ENCODE data around the gene MRGPRF.
A peak's percentile ranks its signal among the peaks of the same experiment; 100 is the strongest.

MRGPRF gene

GRCh38 chr11:69050592-69051380 lies 37.7 kb upstream of the MRGPRF start:
- H3K4me3 ChIP-seq (ENCODE audit: control insufficient read depth, low read depth, low read length): no peak overlapping the region
- TF ChIP-seq CTCF (conservative IDR thresholded peaks at IDR 0.05; ENCODE audit: control insufficient read depth, insufficient read depth, low read depth, low read length): no peak
- DNase-seq (ENCODE audit: low read depth): no peak

- no peak for DNase-seq (ENCODE audit: low read depth)
- H3K4me3 ChIP-seq (ENCODE audit: control insufficient read depth, low read depth, low read length): peak overlapping the region; percentile 70
Measured at GRCh38 chr11:69049490-69049867, 36.4 kb upstream of the MRGPRF start.

GRCh38 chr11:69048694-69049489 lies 35.8 kb upstream of the MRGPRF start, which contains the start of gene TPCN2:
TPCN2 (plus strand) TSS chr11:69048932; CDS start chr11:69048998, 66 bp downstream.
- peak; percentile 93 for DNase-seq (ENCODE audit: low read depth)
- no peak for TF ChIP-seq CTCF (conservative IDR thresholded peaks at IDR 0.05; ENCODE audit: control insufficient read depth, insufficient read depth, low read depth, low read length)
- H3K4me3 ChIP-seq (ENCODE audit: control insufficient read depth, low read depth, low read length): peak within 1 kb of the TSS; percentile 70

More at GRCh38 chr11:69049490-69049867, 36.4 kb upstream of the MRGPRF start:
- TF ChIP-seq CTCF (conservative IDR thresholded peaks at IDR 0.05; ENCODE audit: control insufficient read depth, insufficient read depth, low read depth, low read length): no peak

GRCh38 chr11:69048031-69048693 lies 35.1 kb upstream of the MRGPRF start:
- no peak for TF ChIP-seq CTCF (conservative IDR thresholded peaks at IDR 0.05; ENCODE audit: control insufficient read depth, insufficient read depth, low read depth, low read length)
- no peak for DNase-seq (ENCODE audit: low read depth)
- H3K4me3 ChIP-seq (ENCODE audit: control insufficient read depth, low read depth, low read length): peak overlapping the region; percentile 70

GRCh38 chr11:69044111-69045013 lies 31.3 kb upstream of the MRGPRF start:
- TF ChIP-seq CTCF (conservative IDR thresholded peaks at IDR 0.05; ENCODE audit: control insufficient read depth, insufficient read depth, low read depth, low read length): peak; percentile 38
- DNase-seq (ENCODE audit: low read depth): peak; percentile 58
- no peak overlapping the region for H3K4me3 ChIP-seq (ENCODE audit: control insufficient read depth, low read depth, low read length)

- DNase-seq (ENCODE audit: low read depth): peak; percentile 54
- no peak overlapping the region for H3K4me3 ChIP-seq (ENCODE audit: control insufficient read depth, low read depth, low read length)
- no peak for TF ChIP-seq CTCF (conservative IDR thresholded peaks at IDR 0.05; ENCODE audit: control insufficient read depth, insufficient read depth, low read depth, low read length)
Measured at GRCh38 chr11:69041516-69041915, 28.5 kb upstream of the MRGPRF start.
